ENCODE data around the gene TM9SF2. TPM values are rescaled to one million over a fixed set of nuclear protein-coding genes. Genes with fewer than 3 reads are reported as not detected.
A peak's percentile ranks its signal among the peaks of the same experiment; 100 is the strongest.

Gene TM9SF2
- total RNA-seq, 1 experiment from 2014 or later, result 84.0 TPM

DNA sequence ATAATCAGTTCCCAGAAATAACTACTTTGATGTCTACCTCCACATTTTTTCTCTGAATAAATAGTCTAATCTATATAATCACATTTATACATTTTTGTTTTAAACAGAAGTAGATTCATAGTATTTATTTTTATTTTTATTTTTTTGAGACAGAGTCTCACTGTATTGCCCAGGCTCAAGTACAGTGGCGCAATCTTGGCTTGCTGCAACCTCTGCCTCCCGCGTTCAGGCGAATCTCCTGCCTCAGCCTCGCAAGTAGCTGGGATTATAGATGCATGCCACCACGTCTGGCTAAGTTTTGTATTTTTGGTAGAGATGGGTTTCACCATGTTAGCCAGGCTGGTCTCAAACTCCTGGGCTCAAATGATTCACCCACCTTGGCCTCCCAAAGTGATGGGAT lies 16.7 kb downstream of the TM9SF2 start:
- 0 out of 2 replicates have a peak, but pooled peaks have one; percentile 32 for TF ChIP-seq ZNF121 (CRISPR knock-in tag; IDR thresholded peaks at IDR 0.05)
- no peak for TF ChIP-seq ZBTB21 (CRISPR knock-in tag; IDR thresholded peaks at IDR 0.05; ENCODE audit: borderline replicate concordance)
- Mint-ChIP-seq H3K4me3 (no peak overlapping the region), H3K27me3 (ENCODE audit: low read depth) (no peaks in the 10 kb centered on the region), H3K27ac (no peak overlapping the region), H3K4me1 (no peaks in the 10 kb centered on the region), H3K36me3 (peaks cover 17% of the 10 kb centered on the region), H3K9me3 (no peaks in the 10 kb centered on the region)
- ChIA-PET POLR2A (no interaction called here), CTCF (interaction anchor here (1.1 kb wide), 1 partner anchor 12 kb away, joined by 5 read pairs; no protein-coding TSS in a partner anchor)
- DNase-seq (ENCODE audit: low spot score) (no peak), ATAC-seq (no peak)

DNA sequence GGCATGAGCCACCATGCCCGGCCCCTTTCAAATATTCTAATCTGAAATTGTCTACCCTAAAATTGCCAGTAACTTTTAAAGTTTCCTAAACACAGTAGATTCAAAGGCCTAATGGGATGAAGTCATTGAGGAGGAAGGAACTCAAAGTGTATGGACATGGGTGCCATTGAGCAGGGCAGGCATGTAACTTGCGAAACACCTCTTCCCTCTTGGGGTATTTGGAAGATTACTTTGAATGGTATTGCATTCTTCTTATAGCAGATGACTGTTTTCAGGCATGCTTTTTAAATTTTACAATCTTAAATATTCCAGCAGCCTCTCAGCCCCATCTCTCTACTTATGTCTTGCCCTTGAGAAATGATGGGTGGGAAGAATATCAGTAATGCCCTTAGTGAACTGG lies 21.0 kb downstream of the TM9SF2 start:
- Mint-ChIP-seq H3K4me3 (no peak overlapping the region), H3K27ac (no peak overlapping the region), H3K4me1 (peaks cover 7% of the 10 kb centered on the region), H3K36me3 (peaks cover 38% of the 10 kb centered on the region), H3K27me3 (ENCODE audit: low read depth) (no peaks in the 10 kb centered on the region), H3K9me3 (no peaks in the 10 kb centered on the region)
- ChIA-PET POLR2A (no interaction called here), CTCF (no interaction called here)
- TF ChIP-seq ZNF416 (CRISPR knock-in tag; IDR thresholded peaks at IDR 0.05), result no peak
- ATAC-seq, result no peak
- no peak for DNase-seq (ENCODE audit: low spot score)

DNA sequence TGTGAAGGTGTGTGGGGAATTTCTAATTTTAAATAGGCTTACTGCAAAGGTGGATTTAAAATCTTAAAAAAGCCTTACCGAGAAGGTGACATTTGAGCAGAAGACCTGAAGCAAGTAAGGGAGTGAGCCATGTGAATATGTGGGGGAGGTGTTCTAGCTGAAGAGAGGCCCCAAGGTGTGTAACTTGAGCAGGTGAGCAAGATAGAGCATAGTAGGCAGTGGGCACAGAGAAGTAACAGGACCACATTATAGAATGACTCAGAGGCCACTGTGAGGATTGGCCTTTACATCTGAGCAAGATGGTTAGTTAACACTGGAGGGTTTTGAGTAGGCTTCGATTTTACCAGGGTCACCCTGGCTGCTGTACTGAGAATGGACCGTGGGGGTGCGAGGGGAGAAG lies 22.6 kb downstream of the TM9SF2 start:
- no peak overlapping the region for H3K4me3 Mint-ChIP-seq
- ChIA-PET POLR2A (no interaction called here), CTCF (no interaction called here)
- H3K36me3 Mint-ChIP-seq, result peaks cover 38% of the 10 kb centered on the region
- ATAC-seq, result no peak
- H3K9me3 Mint-ChIP-seq, result no peaks in the 10 kb centered on the region
- TF ChIP-seq ATF1 (CRISPR knock-in tag; IDR thresholded peaks at IDR 0.05), result no peak
- TF ChIP-seq FOXP1 (CRISPR knock-in tag; IDR thresholded peaks at IDR 0.05; ENCODE audit: borderline replicate concordance), result no peak
- TF ChIP-seq, protein P1, sequence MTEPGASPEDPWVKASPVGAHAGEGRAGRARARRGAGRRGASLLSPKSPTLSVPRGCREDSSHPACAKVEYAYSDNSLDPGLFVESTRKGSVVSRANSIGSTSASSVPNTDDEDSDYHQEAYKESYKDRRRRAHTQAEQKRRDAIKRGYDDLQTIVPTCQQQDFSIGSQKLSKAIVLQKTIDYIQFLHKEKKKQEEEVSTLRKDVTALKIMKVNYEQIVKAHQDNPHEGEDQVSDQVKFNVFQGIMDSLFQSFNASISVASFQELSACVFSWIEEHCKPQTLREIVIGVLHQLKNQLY (CRISPR knock-in tag; IDR thresholded peaks at IDR 0.05), result no peak
- H3K27me3 Mint-ChIP-seq (ENCODE audit: low read depth), result no peaks in the 10 kb centered on the region
- H3K4me1 Mint-ChIP-seq, result peaks cover 7% of the 10 kb centered on the region
- H3K27ac Mint-ChIP-seq, result peak overlapping the region; percentile 9; the same call in 1 of the 2 replicates
- DNase-seq (ENCODE audit: low spot score), result no peak

DNA sequence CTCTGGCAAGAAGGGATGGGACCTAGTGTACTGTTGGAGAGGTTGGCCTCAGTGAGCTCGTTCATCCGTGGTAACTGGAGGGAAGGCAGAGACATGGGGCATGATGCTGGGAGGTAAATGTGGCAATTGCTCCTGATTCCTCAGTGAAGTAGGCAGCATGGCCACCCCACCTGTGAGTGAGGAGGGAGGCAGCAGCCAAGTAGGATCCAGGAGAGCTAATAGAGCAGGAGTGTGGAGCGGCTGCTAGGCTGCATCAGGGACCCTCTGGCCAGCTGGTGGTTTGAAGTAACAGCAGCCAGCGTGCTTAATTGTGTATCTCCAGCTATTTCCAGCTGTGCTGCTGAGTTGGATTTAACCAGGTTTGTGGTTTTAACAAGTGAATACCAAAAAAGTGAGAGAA lies 24.7 kb downstream of the TM9SF2 start:
- no peak for TF ChIP-seq IRF2 (CRISPR knock-in tag; IDR thresholded peaks at IDR 0.05; ENCODE audit: borderline replicate concordance, low read depth)
- no peak for TF ChIP-seq GTF2I (CRISPR knock-in tag; conservative IDR thresholded peaks at IDR 0.05)
- no peak for TF ChIP-seq ZNF232 (CRISPR knock-in tag; IDR thresholded peaks at IDR 0.05)
- TF ChIP-seq, protein P2, sequence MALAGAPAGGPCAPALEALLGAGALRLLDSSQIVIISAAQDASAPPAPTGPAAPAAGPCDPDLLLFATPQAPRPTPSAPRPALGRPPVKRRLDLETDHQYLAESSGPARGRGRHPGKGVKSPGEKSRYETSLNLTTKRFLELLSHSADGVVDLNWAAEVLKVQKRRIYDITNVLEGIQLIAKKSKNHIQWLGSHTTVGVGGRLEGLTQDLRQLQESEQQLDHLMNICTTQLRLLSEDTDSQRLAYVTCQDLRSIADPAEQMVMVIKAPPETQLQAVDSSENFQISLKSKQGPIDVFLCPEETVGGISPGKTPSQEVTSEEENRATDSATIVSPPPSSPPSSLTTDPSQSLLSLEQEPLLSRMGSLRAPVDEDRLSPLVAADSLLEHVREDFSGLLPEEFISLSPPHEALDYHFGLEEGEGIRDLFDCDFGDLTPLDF (CRISPR knock-in tag; IDR thresholded peaks at IDR 0.05), result no peak
- TF ChIP-seq NFYB (CRISPR knock-in tag; conservative IDR thresholded peaks at IDR 0.05; ENCODE audit: low read depth), result no peak
- TF ChIP-seq, protein P3, sequence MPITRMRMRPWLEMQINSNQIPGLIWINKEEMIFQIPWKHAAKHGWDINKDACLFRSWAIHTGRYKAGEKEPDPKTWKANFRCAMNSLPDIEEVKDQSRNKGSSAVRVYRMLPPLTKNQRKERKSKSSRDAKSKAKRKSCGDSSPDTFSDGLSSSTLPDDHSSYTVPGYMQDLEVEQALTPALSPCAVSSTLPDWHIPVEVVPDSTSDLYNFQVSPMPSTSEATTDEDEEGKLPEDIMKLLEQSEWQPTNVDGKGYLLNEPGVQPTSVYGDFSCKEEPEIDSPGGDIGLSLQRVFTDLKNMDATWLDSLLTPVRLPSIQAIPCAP (CRISPR knock-in tag; IDR thresholded peaks at IDR 0.05), result no peak

DNA sequence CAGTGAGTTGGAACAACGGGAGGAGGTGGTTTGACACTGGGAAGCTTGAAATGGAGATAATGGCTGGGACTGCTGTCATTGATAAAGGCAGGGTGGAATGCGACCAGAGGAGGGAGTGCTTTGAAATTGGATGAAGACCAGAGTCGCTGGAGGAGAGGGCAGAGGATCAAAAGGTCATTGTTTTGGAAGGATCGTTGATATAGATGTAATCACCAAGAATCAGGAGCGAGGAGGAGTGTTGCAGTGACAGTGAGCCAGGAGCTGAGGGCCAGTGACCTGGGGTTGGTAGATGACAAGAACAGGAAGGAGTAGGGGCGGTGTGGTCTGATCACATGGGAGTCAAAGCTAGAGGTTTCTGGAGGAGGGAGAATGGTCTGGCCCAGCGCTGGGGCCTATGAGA lies 25.3 kb downstream of the TM9SF2 start:
- Mint-ChIP-seq H3K27me3 (ENCODE audit: low read depth) (no peaks in the 10 kb centered on the region), H3K36me3 (peaks cover 39% of the 10 kb centered on the region), H3K9me3 (no peaks in the 10 kb centered on the region), H3K4me1 (peaks cover 7% of the 10 kb centered on the region), H3K4me3 (no peak overlapping the region), H3K27ac (peak overlapping the region; percentile 20)
- CTCF ChIA-PET, result interaction anchor here (1.0 to 1.8 kb wide), 3 partner anchors 28 to 89 kb away, joined by 3 to 6 read pairs (median 3); no protein-coding TSS in a partner anchor
- POLR2A ChIA-PET, result no interaction called here
- DNase-seq (ENCODE audit: low spot score) (no peak), ATAC-seq (no peak)
- TF ChIP-seq TP53 (CRISPR knock-in tag; IDR thresholded peaks at IDR 0.05) (no peak), GRHL2 (CRISPR knock-in tag; IDR thresholded peaks at IDR 0.05; ENCODE audit: insufficient replicate concordance, severe bottlenecking) (no peak), IRF2 (CRISPR knock-in tag; IDR thresholded peaks at IDR 0.05; ENCODE audit: borderline replicate concordance, low read depth) (no peak), FOXK1 (CRISPR knock-in tag; IDR thresholded peaks at IDR 0.05) (no peak), ZNF138 (CRISPR knock-in tag; conservative IDR thresholded peaks at IDR 0.05) (no peak), FOXP1 (CRISPR knock-in tag; IDR thresholded peaks at IDR 0.05; ENCODE audit: borderline replicate concordance) (no peak), ZNF416 (CRISPR knock-in tag; IDR thresholded peaks at IDR 0.05) (no peak), GTF2I (CRISPR knock-in tag; conservative IDR thresholded peaks at IDR 0.05) (no peak)
- TF ChIP-seq, protein P4, sequence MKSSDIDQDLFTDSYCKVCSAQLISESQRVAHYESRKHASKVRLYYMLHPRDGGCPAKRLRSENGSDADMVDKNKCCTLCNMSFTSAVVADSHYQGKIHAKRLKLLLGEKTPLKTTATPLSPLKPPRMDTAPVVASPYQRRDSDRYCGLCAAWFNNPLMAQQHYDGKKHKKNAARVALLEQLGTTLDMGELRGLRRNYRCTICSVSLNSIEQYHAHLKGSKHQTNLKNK (CRISPR knock-in tag; IDR thresholded peaks at IDR 0.05), result no peak
- TF ChIP-seq, protein P5, sequence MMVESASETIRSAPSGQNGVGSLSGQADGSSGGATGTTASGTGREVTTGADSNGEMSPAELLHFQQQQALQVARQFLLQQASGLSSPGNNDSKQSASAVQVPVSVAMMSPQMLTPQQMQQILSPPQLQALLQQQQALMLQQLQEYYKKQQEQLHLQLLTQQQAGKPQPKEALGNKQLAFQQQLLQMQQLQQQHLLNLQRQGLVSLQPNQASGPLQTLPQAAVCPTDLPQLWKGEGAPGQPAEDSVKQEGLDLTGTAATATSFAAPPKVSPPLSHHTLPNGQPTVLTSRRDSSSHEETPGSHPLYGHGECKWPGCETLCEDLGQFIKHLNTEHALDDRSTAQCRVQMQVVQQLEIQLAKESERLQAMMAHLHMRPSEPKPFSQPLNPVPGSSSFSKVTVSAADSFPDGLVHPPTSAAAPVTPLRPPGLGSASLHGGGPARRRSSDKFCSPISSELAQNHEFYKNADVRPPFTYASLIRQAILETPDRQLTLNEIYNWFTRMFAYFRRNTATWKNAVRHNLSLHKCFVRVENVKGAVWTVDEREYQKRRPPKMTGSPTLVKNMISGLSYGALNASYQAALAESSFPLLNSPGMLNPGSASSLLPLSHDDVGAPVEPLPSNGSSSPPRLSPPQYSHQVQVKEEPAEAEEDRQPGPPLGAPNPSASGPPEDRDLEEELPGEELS (CRISPR knock-in tag; IDR thresholded peaks at IDR 0.05), result no peak
- TF ChIP-seq, protein P6, sequence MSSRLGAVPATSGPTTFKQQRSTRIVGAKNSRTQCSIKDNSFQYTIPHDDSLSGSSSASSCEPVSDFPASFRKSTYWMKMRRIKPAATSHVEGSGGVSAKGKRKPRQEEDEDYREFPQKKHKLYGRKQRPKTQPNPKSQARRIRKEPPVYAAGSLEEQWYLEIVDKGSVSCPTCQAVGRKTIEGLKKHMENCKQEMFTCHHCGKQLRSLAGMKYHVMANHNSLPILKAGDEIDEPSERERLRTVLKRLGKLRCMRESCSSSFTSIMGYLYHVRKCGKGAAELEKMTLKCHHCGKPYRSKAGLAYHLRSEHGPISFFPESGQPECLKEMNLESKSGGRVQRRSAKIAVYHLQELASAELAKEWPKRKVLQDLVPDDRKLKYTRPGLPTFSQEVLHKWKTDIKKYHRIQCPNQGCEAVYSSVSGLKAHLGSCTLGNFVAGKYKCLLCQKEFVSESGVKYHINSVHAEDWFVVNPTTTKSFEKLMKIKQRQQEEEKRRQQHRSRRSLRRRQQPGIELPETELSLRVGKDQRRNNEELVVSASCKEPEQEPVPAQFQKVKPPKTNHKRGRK (CRISPR knock-in tag; IDR thresholded peaks at IDR 0.05; ENCODE audit: borderline replicate concordance), result no peak

More for the DNA sequence above, 24.7 kb downstream of the TM9SF2 start:
- ChIA-PET CTCF (interaction anchor here (1.0 to 1.8 kb wide), 3 partner anchors 27 to 89 kb away, joined by 3 to 6 read pairs (median 3); no protein-coding TSS in a partner anchor), POLR2A (interaction anchor here (0.6 kb wide), 1 partner anchor 16 kb away, joined by 5 read pairs; no protein-coding TSS in a partner anchor)
- H3K36me3 Mint-ChIP-seq, result peaks cover 41% of the 10 kb centered on the region
- no peak overlapping the region; the same call in 1 of the 2 replicates for H3K27ac Mint-ChIP-seq
- no peak overlapping the region for H3K4me3 Mint-ChIP-seq
- peaks cover 7% of the 10 kb centered on the region for H3K4me1 Mint-ChIP-seq
- DNase-seq (ENCODE audit: low spot score), result no peak
- H3K9me3 Mint-ChIP-seq, result no peaks in the 10 kb centered on the region
- H3K27me3 Mint-ChIP-seq (ENCODE audit: low read depth), result no peaks in the 10 kb centered on the region
- ATAC-seq, result no peak

All from WTC11 (cell line).